GM12878 (cell line): ENCODE data around the gene ASTL. TPM values are rescaled to one million over a fixed set of nuclear protein-coding genes. Genes with fewer than 3 reads are reported as not detected.

Experiments
- ATAC-seq: fragments of 200-7000 bp; cut with Tn5 transposase; 3 replicates; pipeline ENCODE4 v1.9.1; 2020; ENCODE audit warnings: mild to moderate bottlenecking, moderate library complexity
- BruUV-seq: library from RNA; stranded (reverse); fragments of 400-500 nt; replicated peaks from 2 replicates; lab custom pipeline; 2021; lab: Mats Ljungman, UMichigan
- CTCF ChIA-PET: fragments of 300-600 bp; sonication (Branson Sonifier 250); formaldehyde crosslinking; extraction: SDS; loops from one replicate; lab custom pipeline; 2021; ENCODE audit warnings: inconsistent platforms; lab: Yijun Ruan, JAX
- POLR2A ChIA-PET: fragments of 350-600 bp; formaldehyde crosslinking; extraction: SDS; loops from one replicate; lab custom pipeline; 2021; ENCODE audit warnings: inconsistent platforms; lab: Charles Lee
- RAD21 ChIA-PET: fragments of 300-600 bp; sonication (Branson Sonifier 250); formaldehyde crosslinking; loops from one replicate; lab custom pipeline; 2023; ENCODE audit warnings: antibody characterized with exemption; ENCODE audit not compliant: unreplicated experiment; lab: Charles Lee
- SMC1A ChIA-PET: fragments of 300-600 bp; sonication (Branson Sonifier 250); formaldehyde crosslinking; loops from one replicate; lab custom pipeline; 2023; ENCODE audit not compliant: unreplicated experiment, uncharacterized antibody; lab: Charles Lee
- DNase-seq: peaks from one replicate; pipeline ENCODE4 v3.0.0-alpha.2; 2011; ENCODE audit warnings: low read depth, low spot score
- FAIRE-seq: peaks from 3 replicates; lab custom pipeline; 2011; peaks lifted over from hg19 to GRCh38; lab: Jason Lieb, UNC
- H2AFZ ChIP-seq: 2 replicates; pipeline ENCODE4 v1.6.0; 2011; ENCODE audit warnings: low read depth, low read length, control low read depth; ENCODE audit not compliant: control insufficient read depth
- H3K27ac ChIP-seq: 2 replicates; pipeline ENCODE4 v1.5.1; 2011; ENCODE audit warnings: control low read depth; ENCODE audit not compliant: control insufficient read depth, insufficient read depth
- H3K27me3 ChIP-seq, 2 experiments: replicated peaks in 1 of 2; 2 replicates each; pipeline versions ENCODE4 v1.6.0 to v1.6.1; 2011; ENCODE audit warnings: low read length in 1 of 2; ENCODE audit not compliant: control insufficient read depth in 2 of 2, insufficient read depth in 2 of 2
- H3K36me3 ChIP-seq, 2 experiments: 2 replicates each; pipeline ENCODE4 v1.5.1; 2011; ENCODE audit warnings: low read length in 1 of 2; ENCODE audit not compliant: control insufficient read depth in 2 of 2, insufficient read depth in 2 of 2
- H3K4me1 ChIP-seq: 2 replicates; pipeline ENCODE4 v1.6.1; 2011; ENCODE audit warnings: mild to moderate bottlenecking, low read length, moderate library complexity, mixed read lengths; ENCODE audit not compliant: control insufficient read depth, insufficient read depth
- H3K4me2 ChIP-seq: 2 replicates; pipeline ENCODE4 v1.6.0; 2011; ENCODE audit warnings: control low read depth; ENCODE audit not compliant: control insufficient read depth, insufficient read depth
- H3K4me3 ChIP-seq: fragments of 200-600 bp; sonication (generic); 2 replicates; pipeline ENCODE4 v1.5.1; 2016
- H3K79me2 ChIP-seq: 2 replicates; pipeline ENCODE4 v1.6.0; 2011; ENCODE audit warnings: low read length; ENCODE audit not compliant: control insufficient read depth, insufficient read depth
- H3K9ac ChIP-seq: 2 replicates; pipeline ENCODE4 v1.8.0; 2011; ENCODE audit warnings: low read length, control low read depth, mixed read lengths; ENCODE audit not compliant: control insufficient read depth, insufficient read depth
- H3K9me3 ChIP-seq: replicated peaks from 3 replicates; pipeline ENCODE4 v1.5.1; 2011; ENCODE audit warnings: mild to moderate bottlenecking, low read length; ENCODE audit not compliant: control insufficient read depth, insufficient read depth
- H4K20me1 ChIP-seq: 2 replicates; pipeline ENCODE4 v1.6.0; 2011; ENCODE audit not compliant: control insufficient read depth, insufficient read depth
- E2F8 ChIP-seq: fragments of 450-650 bp; IDR thresholded peaks from 2 replicates; pipeline ENCODE4 v1.6.1; 2018; ENCODE audit warnings: mild to moderate bottlenecking, low read depth, moderate library complexity; ENCODE audit not compliant: partially characterized antibody
- EED ChIP-seq: sonication (generic); IDR thresholded peaks from 2 replicates; pipeline ENCODE4 v1.6.1; 2016; ENCODE audit warnings: antibody characterized with exemption, low read depth
- GATAD2B ChIP-seq: fragments of 450-650 bp; conservative IDR thresholded peaks from 2 replicates; pipeline ENCODE4 v1.6.1; 2017; ENCODE audit warnings: low read depth, mild to moderate bottlenecking, moderate library complexity
- HDAC2 ChIP-seq: fragments of 200-600 bp; sonication (generic); IDR thresholded peaks from 2 replicates; pipeline ENCODE4 v1.6.1; 2017
- HDAC6 ChIP-seq: fragments of 200-600 bp; sonication (generic); IDR thresholded peaks from one replicate; pipeline ENCODE4 v1.8.0; 2017; ENCODE audit warnings: antibody characterized with exemption; ENCODE audit not compliant: unreplicated experiment
- HDGF ChIP-seq: fragments of 450-650 bp; IDR thresholded peaks from 2 replicates; pipeline ENCODE4 v1.6.1; 2016; ENCODE audit warnings: antibody characterized with exemption
- KAT2A ChIP-seq: conservative IDR thresholded peaks from 2 replicates; pipeline ENCODE4 v1.6.1; 2011; ENCODE audit warnings: low read depth, low read length; ENCODE audit not compliant: control insufficient read depth
- KDM1A ChIP-seq: fragments of 200-600 bp; sonication (generic); IDR thresholded peaks from 2 replicates; pipeline ENCODE4 v1.6.1; 2016; ENCODE audit warnings: borderline replicate concordance
- KLF5 ChIP-seq: fragments of 450-650 bp; IDR thresholded peaks from 2 replicates; pipeline ENCODE4 v1.6.1; 2014; ENCODE audit warnings: mild to moderate bottlenecking; ENCODE audit not compliant: partially characterized antibody
- MEF2A ChIP-seq: IDR thresholded peaks from 2 replicates; pipeline ENCODE4 v1.6.1; 2011; ENCODE audit warnings: low read depth, mild to moderate bottlenecking, low read length, moderate library complexity; ENCODE audit not compliant: insufficient read depth
- MYC ChIP-seq: IDR thresholded peaks from 2 replicates; pipeline ENCODE4 v1.6.1; 2011; ENCODE audit warnings: mild to moderate bottlenecking, low read length, moderate library complexity, inconsistent platforms; ENCODE audit not compliant: insufficient read depth, insufficient replicate concordance, insufficient read length, severe bottlenecking
- NFXL1 ChIP-seq: fragments of 450-650 bp; IDR thresholded peaks from 2 replicates; pipeline ENCODE4 v1.6.1; 2017; ENCODE audit warnings: antibody characterized with exemption, mild to moderate bottlenecking, borderline replicate concordance
- POU2F2 ChIP-seq: IDR thresholded peaks from 3 replicates; pipeline ENCODE4 v1.6.1; 2011; ENCODE audit warnings: low read depth, mild to moderate bottlenecking, low read length, borderline replicate concordance
- SIX5 ChIP-seq: IDR thresholded peaks from 2 replicates; pipeline ENCODE4 v1.6.1; 2011; ENCODE audit warnings: mild to moderate bottlenecking, low read depth, low read length, moderate library complexity; ENCODE audit not compliant: severe bottlenecking
- SRF ChIP-seq, 2 experiments: IDR thresholded peaks; 2 replicates each; pipeline ENCODE4 v1.6.1; 2011; ENCODE audit warnings: low read depth in 2 of 2, low read length in 2 of 2, mild to moderate bottlenecking in 1 of 2, moderate library complexity in 1 of 2
- TCF12 ChIP-seq: IDR thresholded peaks from 2 replicates; pipeline ENCODE4 v1.6.1; 2011; ENCODE audit warnings: low read depth, mild to moderate bottlenecking, low read length
- ZSCAN29 ChIP-seq: fragments of 450-650 bp; IDR thresholded peaks from 2 replicates; pipeline ENCODE4 v1.6.1; 2017; ENCODE audit warnings: mild to moderate bottlenecking, moderate library complexity
- WGBS: methylation state at CpG from one replicate; pipeline ENCODE4 v1.1.6; 2016; ENCODE audit warnings: low lambda C conversion rate; ENCODE audit not compliant: insufficient replicate concordance, insufficient coverage; ENCODE audit errors: missing lambda C conversion rate; 5-methylcytosine and 5-hydroxymethylcytosine counted together
- in situ Hi-C: fragments of 300-500 bp; cut with MboI; formaldehyde crosslinking; loops from 9 replicates; pipeline ENCODE4 v1.14.3; 2018; ENCODE audit warnings: mixed read lengths
- intact Hi-C: fragments of 100-400 bp; cut with micrococcal nuclease; formaldehyde crosslinking; loops from one replicate; pipeline ENCODE4 v1.14.2; 2022; ENCODE audit not compliant: unreplicated experiment
- polyA plus RNA-seq, 11 experiments: library from polyadenylated mRNA; depleted of rRNA in 4 of 11; unstranded in 6 of 11; stranded (reverse) in 5 of 11; fragments of >200 nt; fragmentation: Nextera tagmentation in 4 of 11; fragmentation: Illumina TruSeq in 1 of 11; extraction: Ambion mirVana in 4 of 11; extraction: Trizol in 1 of 11; gene quantifications; 1 replicate in 1 of 11; 2 replicates in 10 of 11; pipeline versions ENCODE4 v1.2.1 to v1.2.3, GENCODE V29; 2011 to 2016; ENCODE audit warnings: inconsistent platforms in 2 of 11, missing spikeins in 2 of 11, low read depth in 1 of 11
- total RNA-seq, 4 experiments: library from RNA; depleted of rRNA in 3 of 4; stranded (reverse); fragments of >200 nt in 3 of 4; fragmentation: Illumina TruSeq in 1 of 4; extraction: Trizol in 1 of 4; gene quantifications; 2 replicates each; pipeline versions ENCODE4 v1.2.1 to v1.2.3, GENCODE V29; 2013 to 2021
- TF ChIP-seq, protein P1 (sequence below): IDR thresholded peaks from 2 replicates; pipeline ENCODE4 v1.6.1; 2012; ENCODE audit warnings: low read depth, low read length, improper control_type of control experiment
- TF ChIP-seq, protein P2 (sequence below): IDR thresholded peaks from 2 replicates; pipeline ENCODE4 v1.6.1; 2011; ENCODE audit warnings: low read depth, low read length, improper control_type of control experiment, borderline replicate concordance

ASTL gene
- total and polyA plus RNA-seq, 10 of the 15 experiments (the other 5 are each of a cell fraction or from before 2014, with no cell fraction given) = 0.18 to 1.0 (median 0.38) TPM; not detected in 4

DNA sequence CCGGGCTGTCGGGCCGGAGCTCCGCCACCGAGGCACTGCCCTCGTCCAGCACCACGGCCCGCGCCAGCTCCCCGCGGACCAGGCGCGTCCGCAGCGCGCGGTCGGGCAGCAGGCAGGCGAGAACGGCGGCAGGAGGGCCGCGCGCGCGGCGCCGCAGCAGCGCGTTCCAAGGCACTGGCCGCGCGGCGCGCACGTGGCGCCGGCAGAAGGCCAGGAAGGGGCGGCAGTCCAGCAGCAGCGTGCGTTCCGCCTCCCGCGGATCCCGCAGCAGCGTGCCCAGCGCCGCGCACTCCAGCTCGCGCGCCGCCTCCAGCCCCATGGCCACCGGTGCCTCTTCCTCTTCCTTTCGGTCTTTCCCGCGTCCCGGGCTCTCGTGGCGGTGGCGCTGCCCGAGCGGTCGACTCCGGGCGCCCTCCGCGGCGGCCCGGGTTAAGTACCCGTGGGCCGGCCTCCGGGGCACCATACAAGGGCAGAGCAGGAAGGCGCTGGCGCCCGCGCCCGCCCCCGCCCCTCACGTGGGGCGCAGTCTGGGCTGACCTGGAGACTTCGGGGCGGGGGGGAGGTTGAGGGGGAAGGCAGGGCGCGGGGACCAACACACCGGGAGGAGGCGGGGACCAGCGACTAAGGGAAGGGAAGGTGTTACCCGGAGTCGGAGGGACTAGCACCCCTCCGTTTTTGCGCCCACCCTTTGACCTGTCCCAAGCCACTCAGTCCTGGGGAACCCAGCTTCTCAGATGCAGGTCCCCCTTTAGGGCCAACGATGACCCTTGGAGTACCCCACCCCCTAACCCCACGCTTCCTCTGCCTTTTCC is 6.9 kb upstream of the ASTL start, which contains the start of gene DUSP2:
Gene DUSP2, minus strand, starts transcription at position 405 of the 812 bp plus-strand sequence. Its CDS starts 86 bp downstream, at position 319.
- H3K79me2 ChIP-seq = peaks cover 29% of the 10 kb centered on the region
- H3K36me3 ChIP-seq = peaks cover 7% of the 10 kb centered on the region in 2 experiments; a peak in 2 of 4 replicates
- H3K27ac ChIP-seq = peak within 1 kb of the TSS; percentile 89
- peak within 1 kb of the TSS; percentile 89 for H3K9ac ChIP-seq
- intact Hi-C loops (loop anchor here (1.0 to 5.0 kb wide), 4 partner anchors 12 to 382 kb away; partner anchors contain the start of genes NCAPH and STARD7), in situ Hi-C loops (no loop called here)
- peak within 1 kb of the TSS; percentile 52 for H2AFZ ChIP-seq
- FAIRE-seq = no peak
- no peaks in the 10 kb centered on the region for H3K27me3 ChIP-seq
- ChIA-PET RAD21 (interaction anchor here (0.8 to 18.1 kb wide), 5 partner anchors 12 to 89 kb away, joined by 3 to 463 read pairs (median 50); no protein-coding TSS in a partner anchor), CTCF (interaction anchor here (1.1 to 14.4 kb wide), 4 partner anchors 12 to 28 kb away, joined by 3 to 535 read pairs (median 55); partner anchors contain the start of gene ADRA2B), POLR2A (interaction anchor here (2.6 to 9.5 kb wide), 4 partner anchors 13 to 63 kb away, joined by 12 to 161 read pairs (median 48); partner anchors contain the start of gene STARD7), SMC1A (interaction anchor here (1.4 to 14.4 kb wide), 4 partner anchors 13 to 28 kb away, joined by 4 to 338 read pairs (median 96); no protein-coding TSS in a partner anchor)
- H3K4me1 ChIP-seq = peaks cover 45% of the 10 kb centered on the region
- H3K9me3 ChIP-seq = no peaks in the 10 kb centered on the region
- peak within 1 kb of the TSS; percentile 95 for H3K4me2 ChIP-seq
- no peaks in the 10 kb centered on the region for H4K20me1 ChIP-seq
- peak; percentile 85 for DNase-seq
- under 1% methylated on average over 76 of the region's 94 CpGs for whole genome bisulfite sequencing
- peak within 1 kb of the TSS; percentile 92 for H3K4me3 ChIP-seq
- no TSS peak for BruUV-seq
- ATAC-seq = peak; percentile 62
- TF ChIP-seq, protein P1, sequence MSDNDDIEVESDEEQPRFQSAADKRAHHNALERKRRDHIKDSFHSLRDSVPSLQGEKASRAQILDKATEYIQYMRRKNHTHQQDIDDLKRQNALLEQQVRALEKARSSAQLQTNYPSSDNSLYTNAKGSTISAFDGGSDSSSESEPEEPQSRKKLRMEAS = peak; percentile 81; the same call in 1 of the 2 replicates
- peak; percentile 92 for TF ChIP-seq KLF5
- TF ChIP-seq MEF2A = 0 out of 2 replicates have a peak, but pooled peaks have one; percentile 66
- TF ChIP-seq E2F8 = no peak
- TF ChIP-seq SIX5 = no peak
- no peak; the same call in none of the 2 replicates for TF ChIP-seq GATAD2B
- peak; percentile 95 for TF ChIP-seq HDAC6
- TF ChIP-seq SRF (IDR thresholded peaks at IDR 0.05; ENCODE audit: low read depth in 2 of 2, low read length in 2 of 2) = peak in 1 of 2 experiments; percentile 99; a peak in 2 of 4 replicates
- TF ChIP-seq KDM1A = no peak
- no peak for TF ChIP-seq NFXL1
- no peak for TF ChIP-seq HDAC2
- TF ChIP-seq, protein P2, sequence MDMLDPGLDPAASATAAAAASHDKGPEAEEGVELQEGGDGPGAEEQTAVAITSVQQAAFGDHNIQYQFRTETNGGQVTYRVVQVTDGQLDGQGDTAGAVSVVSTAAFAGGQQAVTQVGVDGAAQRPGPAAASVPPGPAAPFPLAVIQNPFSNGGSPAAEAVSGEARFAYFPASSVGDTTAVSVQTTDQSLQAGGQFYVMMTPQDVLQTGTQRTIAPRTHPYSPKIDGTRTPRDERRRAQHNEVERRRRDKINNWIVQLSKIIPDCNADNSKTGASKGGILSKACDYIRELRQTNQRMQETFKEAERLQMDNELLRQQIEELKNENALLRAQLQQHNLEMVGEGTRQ = peak; percentile 57
- TF ChIP-seq EED = 0 out of 2 replicates have a peak, but pooled peaks have one; percentile 16
- TF ChIP-seq HDGF = peak; percentile 89
- TF ChIP-seq MYC = peak; percentile 96
- peak; percentile 99 for TF ChIP-seq POU2F2
- no peak for TF ChIP-seq KAT2A
- peak; percentile 12; the same call in 1 of the 2 replicates for TF ChIP-seq TCF12
- TF ChIP-seq ZSCAN29 = peak; percentile 67; the same call in 1 of the 2 replicates
